H9 (cell line): ENCODE data around the gene GRID1. TPM values are rescaled to one million over a fixed set of nuclear protein-coding genes. Genes with fewer than 3 reads are reported as not detected.

Experiments used
- DNase-seq: peaks from one replicate; pipeline ENCODE4 v3.0.0-alpha.2; 2017
- H2AFZ ChIP-seq: one replicate; pipeline ENCODE4 v1.6.1; 2013; ENCODE audit warnings: mild to moderate bottlenecking, low read length, control low read depth, moderate library complexity
- H2AK5ac ChIP-seq: 2 replicates; pipeline ENCODE4 v1.6.1; 2013; ENCODE audit warnings: low read length, control low read depth, mixed read lengths; ENCODE audit not compliant: insufficient read length
- H2BK120ac ChIP-seq: one replicate; pipeline ENCODE4 v1.6.1; 2013; ENCODE audit warnings: low read depth, mild to moderate bottlenecking, low read length, control low read depth, inconsistent platforms; ENCODE audit not compliant: poor library complexity, severe bottlenecking
- H2BK12ac ChIP-seq: 2 replicates; pipeline ENCODE4 v1.6.1; 2013; ENCODE audit warnings: low read length, control low read depth, mixed read lengths, low read depth; ENCODE audit not compliant: insufficient read length
- H2BK15ac ChIP-seq: 2 replicates; pipeline ENCODE4 v1.6.1; 2013; ENCODE audit warnings: low read depth, low read length, control low read depth
- H2BK20ac ChIP-seq: one replicate; pipeline ENCODE4 v1.6.1; 2013; ENCODE audit warnings: low read depth, mild to moderate bottlenecking, low read length, control low read depth, inconsistent platforms; ENCODE audit not compliant: poor library complexity, severe bottlenecking
- H2BK5ac ChIP-seq: 2 replicates; pipeline ENCODE4 v1.6.1; 2013; ENCODE audit warnings: low read length, control low read depth, mixed read lengths; ENCODE audit not compliant: insufficient read length
- H3K14ac ChIP-seq: 2 replicates; pipeline ENCODE4 v1.6.1; 2013; ENCODE audit warnings: low read length, control low read depth; ENCODE audit not compliant: insufficient read depth
- H3K18ac ChIP-seq: 2 replicates; pipeline ENCODE4 v1.6.1; 2013; ENCODE audit warnings: low read depth, mild to moderate bottlenecking, mixed read lengths, low read length, control low read depth; ENCODE audit not compliant: insufficient read length
- H3K23ac ChIP-seq: 2 replicates; pipeline ENCODE4 v1.6.1; 2013; ENCODE audit warnings: low read length, control low read depth, mixed read lengths, low read depth; ENCODE audit not compliant: insufficient read length
- H3K23me2 ChIP-seq: 2 replicates; pipeline ENCODE4 v1.6.1; 2013; ENCODE audit warnings: low read depth, mild to moderate bottlenecking, mixed read lengths, low read length, control low read depth; ENCODE audit not compliant: insufficient read length, poor library complexity, severe bottlenecking
- H3K27ac ChIP-seq: 2 replicates; pipeline ENCODE4 v1.5.1; 2013; ENCODE audit warnings: low read length, control low read depth, mixed read lengths, low read depth; ENCODE audit not compliant: insufficient read length
- H3K27me3 ChIP-seq: 2 replicates; pipeline ENCODE4 v1.6.1; 2013; ENCODE audit warnings: low read length, control low read depth, inconsistent platforms; ENCODE audit not compliant: insufficient read depth
- H3K4ac ChIP-seq: 2 replicates; pipeline ENCODE4 v1.6.1; 2013; ENCODE audit warnings: low read depth, mild to moderate bottlenecking, control low read depth, inconsistent platforms, low read length, moderate library complexity
- H3K4me1 ChIP-seq: 2 replicates; pipeline ENCODE4 v1.6.1; 2013; ENCODE audit warnings: low read length, control low read depth, inconsistent platforms; ENCODE audit not compliant: insufficient read depth
- H3K4me2 ChIP-seq: 2 replicates; pipeline ENCODE4 v1.6.1; 2013; ENCODE audit warnings: low read length, control low read depth, mixed read lengths; ENCODE audit not compliant: insufficient read length, insufficient read depth
- H3K56ac ChIP-seq: 2 replicates; pipeline ENCODE4 v1.6.1; 2013; ENCODE audit warnings: low read depth, mild to moderate bottlenecking, mixed read lengths, low read length, control low read depth; ENCODE audit not compliant: insufficient read length
- H3K79me1 ChIP-seq: 2 replicates; pipeline ENCODE4 v1.6.1; 2013; ENCODE audit warnings: low read depth, mild to moderate bottlenecking, moderate library complexity, low read length, control low read depth, inconsistent platforms; ENCODE audit not compliant: insufficient read depth, poor library complexity, severe bottlenecking
- H3K79me2 ChIP-seq: 2 replicates; pipeline ENCODE4 v1.6.1; 2013; ENCODE audit warnings: low read length, control low read depth, inconsistent platforms; ENCODE audit not compliant: insufficient read depth
- H3K9ac ChIP-seq: 2 replicates; pipeline ENCODE4 v1.6.1; 2013; ENCODE audit warnings: low read length, control low read depth, mixed read lengths; ENCODE audit not compliant: insufficient read length; ENCODE audit errors: extremely low read depth
- H3K9me3 ChIP-seq: one replicate; pipeline ENCODE4 v1.6.1; 2013; ENCODE audit warnings: low read depth, low read length, inconsistent platforms; ENCODE audit not compliant: control insufficient read depth
- H3T11ph ChIP-seq: one replicate; pipeline ENCODE4 v1.6.1; 2013; ENCODE audit warnings: mild to moderate bottlenecking, low read length, control low read depth, inconsistent platforms
- H4K20me1 ChIP-seq: one replicate; pipeline ENCODE4 v1.6.1; 2013; ENCODE audit not compliant: control insufficient read depth, insufficient read length, insufficient read depth
- H4K5ac ChIP-seq: 2 replicates; pipeline ENCODE4 v1.6.1; 2013; ENCODE audit warnings: low read depth, mild to moderate bottlenecking, mixed read lengths, low read length, control low read depth; ENCODE audit not compliant: insufficient read length
- H4K8ac ChIP-seq: replicated peaks from 2 replicates; pipeline ENCODE4 v1.6.1; 2013; ENCODE audit warnings: low read length, control low read depth, mixed read lengths, low read depth; ENCODE audit not compliant: insufficient read length
- H4K91ac ChIP-seq: 2 replicates; pipeline ENCODE4 v1.6.1; 2013; ENCODE audit warnings: low read depth, mild to moderate bottlenecking, moderate library complexity, mixed read lengths, low read length, control low read depth; ENCODE audit not compliant: insufficient read length
- H3K27ac Mint-ChIP-seq, 3 experiments: 2 replicates in 2 of 3; 3 replicates in 1 of 3; pipeline ENCODE4 v1.8.0; 2020 to 2021; ENCODE audit warnings: mixed read lengths in 3 of 3, mild to moderate bottlenecking in 1 of 3, moderate library complexity in 1 of 3
- H3K27me3 Mint-ChIP-seq: 2 replicates; pipeline ENCODE4 v1.8.0; 2021; ENCODE audit warnings: low read depth, mild to moderate bottlenecking, moderate library complexity, mixed read lengths
- H3K36me3 Mint-ChIP-seq, 3 experiments: 2 replicates in 2 of 3; 3 replicates in 1 of 3; pipeline ENCODE4 v1.8.0; 2020 to 2021; ENCODE audit warnings: low read depth in 3 of 3, mixed read lengths in 3 of 3; ENCODE audit not compliant: insufficient read depth in 1 of 3
- H3K4me1 Mint-ChIP-seq, 2 experiments: 2 replicates each; pipeline ENCODE4 v1.8.0; 2020; ENCODE audit warnings: mixed read lengths in 2 of 2
- H3K4me3 Mint-ChIP-seq, 2 experiments: 2 replicates in 1 of 2; 3 replicates in 1 of 2; pipeline ENCODE4 v1.8.0; 2020 to 2021; ENCODE audit warnings: mild to moderate bottlenecking in 2 of 2, mixed read lengths in 2 of 2, moderate library complexity in 1 of 2
- H3K9me3 Mint-ChIP-seq, 2 experiments: 2 replicates in 1 of 2; 3 replicates in 1 of 2; pipeline ENCODE4 v1.8.0; 2020; ENCODE audit warnings: mild to moderate bottlenecking in 2 of 2, mixed read lengths in 2 of 2, moderate library complexity in 1 of 2
- total RNA-seq: library from RNA; stranded (reverse); gene quantifications from 2 replicates; pipeline ENCODE4 v1.2.1, GENCODE V29; 2021
- TF ChIP-seq, protein P1 (sequence below): fragments of 200-600 bp; sonication (generic); conservative IDR thresholded peaks from 3 replicates; pipeline ENCODE4 v1.8.0; 2021; ENCODE audit warnings: antibody characterized with exemption, mild to moderate bottlenecking

GRID1 gene
- total RNA-seq, 1 experiment from 2014 or later, result 0.35 TPM

DNA sequence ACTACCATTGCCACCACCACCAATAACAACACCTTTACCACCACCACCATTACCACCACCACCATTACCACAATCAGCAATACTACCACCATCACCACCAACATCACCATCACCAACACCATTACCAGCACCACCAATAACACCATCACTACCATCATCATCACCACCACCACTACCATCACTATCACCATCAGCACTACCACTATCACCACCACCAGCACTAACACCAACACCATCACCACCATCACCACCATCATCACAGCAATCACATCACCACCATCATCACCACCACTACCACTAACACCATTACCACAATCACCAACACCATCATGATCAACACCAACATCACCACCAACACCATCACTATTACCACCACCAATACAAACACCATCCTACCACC, 249.5 kb downstream of the GRID1 start:
- Mint-ChIP-seq H3K36me3 (no peaks in the 10 kb centered on the region), H3K4me3 (no peak overlapping the region)
- DNase-seq, result no peak

More for the DNA sequence above, 249.5 kb downstream of the GRID1 start:
- no peak overlapping the region for H3K4ac ChIP-seq
- H3K79me2 ChIP-seq, result no peaks in the 10 kb centered on the region
- peak overlapping the region; percentile 9 for H4K8ac ChIP-seq
- H2BK12ac ChIP-seq, result no peak overlapping the region
- Mint-ChIP-seq H3K4me1 (no peaks in the 10 kb centered on the region), H3K27ac (no peak overlapping the region), H3K27me3 (no peaks in the 10 kb centered on the region; the same call in 1 of the 2 replicates), H3K9me3 (no peaks in the 10 kb centered on the region)
- no peak overlapping the region for H3K27ac ChIP-seq
- no peak overlapping the region for H3K14ac ChIP-seq
- no peak overlapping the region for H4K91ac ChIP-seq
- H4K20me1 ChIP-seq, result no peaks in the 10 kb centered on the region
- no peak overlapping the region for H2BK120ac ChIP-seq
- no peak overlapping the region for H3K23ac ChIP-seq
- no peak overlapping the region for H2BK5ac ChIP-seq
- no peaks in the 10 kb centered on the region for H3K79me1 ChIP-seq
- no peak overlapping the region for H3K18ac ChIP-seq
- no peak overlapping the region for H3K9ac ChIP-seq
- H3K27me3 ChIP-seq, result no peaks in the 10 kb centered on the region
- no peak overlapping the region for H2BK15ac ChIP-seq
- TF ChIP-seq, protein P1, sequence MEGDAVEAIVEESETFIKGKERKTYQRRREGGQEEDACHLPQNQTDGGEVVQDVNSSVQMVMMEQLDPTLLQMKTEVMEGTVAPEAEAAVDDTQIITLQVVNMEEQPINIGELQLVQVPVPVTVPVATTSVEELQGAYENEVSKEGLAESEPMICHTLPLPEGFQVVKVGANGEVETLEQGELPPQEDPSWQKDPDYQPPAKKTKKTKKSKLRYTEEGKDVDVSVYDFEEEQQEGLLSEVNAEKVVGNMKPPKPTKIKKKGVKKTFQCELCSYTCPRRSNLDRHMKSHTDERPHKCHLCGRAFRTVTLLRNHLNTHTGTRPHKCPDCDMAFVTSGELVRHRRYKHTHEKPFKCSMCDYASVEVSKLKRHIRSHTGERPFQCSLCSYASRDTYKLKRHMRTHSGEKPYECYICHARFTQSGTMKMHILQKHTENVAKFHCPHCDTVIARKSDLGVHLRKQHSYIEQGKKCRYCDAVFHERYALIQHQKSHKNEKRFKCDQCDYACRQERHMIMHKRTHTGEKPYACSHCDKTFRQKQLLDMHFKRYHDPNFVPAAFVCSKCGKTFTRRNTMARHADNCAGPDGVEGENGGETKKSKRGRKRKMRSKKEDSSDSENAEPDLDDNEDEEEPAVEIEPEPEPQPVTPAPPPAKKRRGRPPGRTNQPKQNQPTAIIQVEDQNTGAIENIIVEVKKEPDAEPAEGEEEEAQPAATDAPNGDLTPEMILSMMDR, result no peak
- no peaks in the 10 kb centered on the region for H3K23me2 ChIP-seq
- H2AK5ac ChIP-seq, result no peak overlapping the region
- H3K4me1 ChIP-seq, result no peaks in the 10 kb centered on the region
- no peak overlapping the region for H4K5ac ChIP-seq
- no peak overlapping the region for H2AFZ ChIP-seq
- no peak overlapping the region for H3K56ac ChIP-seq
- H2BK20ac ChIP-seq, result no peak overlapping the region
- H3T11ph ChIP-seq, result no peak overlapping the region
- H3K4me2 ChIP-seq, result no peak overlapping the region
- no peaks in the 10 kb centered on the region for H3K9me3 ChIP-seq
